PC-9 (cell line): Measurements from ENCODE around the gene SUGCT. TPM values are rescaled to one million over a fixed set of nuclear protein-coding genes. Genes with fewer than 3 reads are reported as not detected.

ENCODE experiments used
- BruUV-seq: library from RNA; stranded (reverse); fragments of 400-500 nt; replicated peaks from 2 replicates; lab custom pipeline; 2021; lab: Mats Ljungman, UMichigan
- CTCF ChIA-PET: fragments of 300-600 bp; sonication (Branson Sonifier 250); formaldehyde crosslinking; loops from one replicate; lab custom pipeline; 2022; ENCODE audit warnings: antibody characterized with exemption; lab: Charles Lee
- POLR2A ChIA-PET: fragments of 300-600 bp; sonication (Branson Sonifier 250); formaldehyde crosslinking; loops from one replicate; lab custom pipeline; 2022; ENCODE audit warnings: antibody characterized with exemption; ENCODE audit not compliant: unreplicated experiment; lab: Charles Lee
- DNase-seq, 2 experiments: peaks; one replicate each; pipeline versions ENCODE4 v3.0.0 to v3.0.0-alpha.2; 2015 to 2022; ENCODE audit warnings: mixed read lengths in 1 of 2
- H2AFZ ChIP-seq: fragments of 200-600 bp; sonication (generic); 2 replicates; pipeline ENCODE4 v1.8.1; 2017; ENCODE audit warnings: antibody characterized with exemption
- H3F3A ChIP-seq: fragments of 200-600 bp; sonication (generic); 2 replicates; pipeline ENCODE4 v1.8.1; 2017; ENCODE audit warnings: antibody characterized with exemption, mild to moderate bottlenecking, low read depth; ENCODE audit not compliant: insufficient read depth
- H3K27ac ChIP-seq: fragments of 200-600 bp; sonication (generic); 2 replicates; pipeline ENCODE4 v1.6.1; 2016; ENCODE audit warnings: mixed run types
- H3K27me3 ChIP-seq: fragments of 200-600 bp; sonication (generic); 2 replicates; pipeline ENCODE4 v1.6.1; 2016; ENCODE audit warnings: low read depth, mixed run types; ENCODE audit not compliant: insufficient read depth
- H3K36me3 ChIP-seq: fragments of 200-600 bp; sonication (generic); 2 replicates; pipeline ENCODE4 v1.6.1; 2016; ENCODE audit warnings: low read depth, mixed run types
- H3K4me1 ChIP-seq: fragments of 200-600 bp; sonication (generic); replicated peaks from 2 replicates; pipeline ENCODE4 v1.6.1; 2016; ENCODE audit warnings: mixed run types; ENCODE audit not compliant: insufficient read depth
- H3K4me2 ChIP-seq: fragments of 200-600 bp; sonication (generic); 2 replicates; pipeline ENCODE4 v1.6.1; 2017; ENCODE audit warnings: mixed run types
- H3K4me3 ChIP-seq: fragments of 200-600 bp; sonication (generic); 2 replicates; pipeline ENCODE4 v1.6.1; 2016; ENCODE audit warnings: mixed run types
- H3K79me2 ChIP-seq: fragments of 200-600 bp; sonication (generic); 2 replicates; pipeline ENCODE4 v1.6.1; 2017; ENCODE audit warnings: low read depth, mixed run types
- H3K9me2 ChIP-seq: fragments of 200-600 bp; sonication (generic); 2 replicates; pipeline ENCODE4 v1.8.1; 2017; ENCODE audit warnings: mild to moderate bottlenecking; ENCODE audit not compliant: insufficient read depth
- H3K9me3 ChIP-seq: fragments of 200-600 bp; sonication (generic); 2 replicates; pipeline ENCODE4 v1.8.1; 2016; ENCODE audit warnings: low read depth; ENCODE audit not compliant: insufficient read depth
- H4K20me1 ChIP-seq: fragments of 200-600 bp; sonication (generic); 2 replicates; pipeline ENCODE4 v1.8.1; 2017; ENCODE audit not compliant: insufficient read depth
- EZH2 ChIP-seq: fragments of 200-600 bp; sonication (generic); IDR thresholded peaks from 2 replicates; pipeline ENCODE4 v1.8.0; 2017; ENCODE audit warnings: antibody characterized with exemption, low read depth
- intact Hi-C: fragments of 100-400 bp; cut with micrococcal nuclease; formaldehyde crosslinking; loops from one replicate; pipeline ENCODE4 v1.10.0; 2022; ENCODE audit not compliant: unreplicated experiment
- total RNA-seq: library from RNA; stranded (reverse); gene quantifications from 2 replicates; pipeline ENCODE4 v1.2.3, GENCODE V29; 2021
- TF ChIP-seq, protein P1 (sequence below): fragments of 200-600 bp; sonication (generic); conservative IDR thresholded peaks from 2 replicates; pipeline ENCODE4 v1.6.1; 2017; ENCODE audit warnings: mixed run types, antibody characterized with exemption, mild to moderate bottlenecking, moderate library complexity

The SUGCT gene
- total RNA-seq, 1 experiment from 2014 or later = 3.5 TPM

DNA sequence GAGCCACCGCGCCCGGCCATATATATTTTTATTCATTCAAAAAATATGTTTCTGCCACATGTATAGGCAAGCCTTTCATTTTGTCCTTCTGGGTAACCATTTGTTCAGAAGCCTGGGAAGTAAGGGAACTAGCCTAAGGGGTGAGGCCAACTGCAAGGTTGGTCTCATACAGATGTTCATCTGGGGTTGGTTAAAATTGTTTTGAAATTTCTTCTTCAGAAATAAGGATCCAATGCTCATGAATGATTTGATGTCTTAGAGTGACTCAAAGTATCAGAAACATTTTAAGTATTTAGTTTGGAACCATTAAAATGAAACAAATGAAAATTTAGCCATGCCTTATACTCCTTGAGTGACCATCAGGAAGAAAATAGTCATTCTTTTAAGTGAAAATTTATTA is 397.2 kb downstream of the SUGCT start:
- CTCF ChIA-PET = no interaction called here
- TF ChIP-seq, protein P1, sequence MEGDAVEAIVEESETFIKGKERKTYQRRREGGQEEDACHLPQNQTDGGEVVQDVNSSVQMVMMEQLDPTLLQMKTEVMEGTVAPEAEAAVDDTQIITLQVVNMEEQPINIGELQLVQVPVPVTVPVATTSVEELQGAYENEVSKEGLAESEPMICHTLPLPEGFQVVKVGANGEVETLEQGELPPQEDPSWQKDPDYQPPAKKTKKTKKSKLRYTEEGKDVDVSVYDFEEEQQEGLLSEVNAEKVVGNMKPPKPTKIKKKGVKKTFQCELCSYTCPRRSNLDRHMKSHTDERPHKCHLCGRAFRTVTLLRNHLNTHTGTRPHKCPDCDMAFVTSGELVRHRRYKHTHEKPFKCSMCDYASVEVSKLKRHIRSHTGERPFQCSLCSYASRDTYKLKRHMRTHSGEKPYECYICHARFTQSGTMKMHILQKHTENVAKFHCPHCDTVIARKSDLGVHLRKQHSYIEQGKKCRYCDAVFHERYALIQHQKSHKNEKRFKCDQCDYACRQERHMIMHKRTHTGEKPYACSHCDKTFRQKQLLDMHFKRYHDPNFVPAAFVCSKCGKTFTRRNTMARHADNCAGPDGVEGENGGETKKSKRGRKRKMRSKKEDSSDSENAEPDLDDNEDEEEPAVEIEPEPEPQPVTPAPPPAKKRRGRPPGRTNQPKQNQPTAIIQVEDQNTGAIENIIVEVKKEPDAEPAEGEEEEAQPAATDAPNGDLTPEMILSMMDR = no peak
- TF ChIP-seq EZH2 = no peak

GRCh38 chr7:40535678-40536077 is 400.9 kb downstream of the SUGCT start:
- Histone ChIP-seq H2AFZ (no peak overlapping the region; the same call in 1 of the 2 replicates), H3K27me3 (no peaks in the 10 kb centered on the region), H3K36me3 (no peaks in the 10 kb centered on the region), H4K20me1 (no peaks in the 10 kb centered on the region), H3K9me3 (no peaks in the 10 kb centered on the region; the same call in 1 of the 2 replicates), H3K4me1 (peaks cover 3% of the 10 kb centered on the region; the same call in 1 of the 2 replicates), H3K79me2 (no peaks in the 10 kb centered on the region), H3K4me3 (no peak overlapping the region), H3K27ac (no peak overlapping the region), H3F3A (no peaks in the 10 kb centered on the region), H3K4me2 (no peak overlapping the region), H3K9me2 (no peaks in the 10 kb centered on the region; the same call in 1 of the 2 replicates)
- CTCF ChIA-PET = no interaction called here
- DNase-seq = no peak
- intact Hi-C loops = no loop called here
- TF ChIP-seq EZH2 = no peak
- TF ChIP-seq, protein P1 = no peak
- BruUV-seq = no TSS peak
- POLR2A ChIA-PET = no interaction called here

More for the DNA sequence above, 397.2 kb downstream of the SUGCT start:
- no peaks in the 10 kb centered on the region for H3K27me3 ChIP-seq
- H4K20me1 ChIP-seq = no peaks in the 10 kb centered on the region
- H3K9me3 ChIP-seq = no peaks in the 10 kb centered on the region; the same call in 1 of the 2 replicates
- no peak overlapping the region for H2AFZ ChIP-seq
- peaks cover 3% of the 10 kb centered on the region; the same call in 1 of the 2 replicates for H3K4me1 ChIP-seq
- BruUV-seq = no TSS peak
- no peaks in the 10 kb centered on the region for H3K79me2 ChIP-seq
- no peak overlapping the region for H3K27ac ChIP-seq
- intact Hi-C loops = no loop called here
- no peak overlapping the region for H3K4me3 ChIP-seq
- DNase-seq = no peak
- no peaks in the 10 kb centered on the region for H3K9me2 ChIP-seq
- H3K36me3 ChIP-seq = no peaks in the 10 kb centered on the region
- no peak overlapping the region for H3K4me2 ChIP-seq
- POLR2A ChIA-PET = no interaction called here
- no peaks in the 10 kb centered on the region for H3F3A ChIP-seq

DNA sequence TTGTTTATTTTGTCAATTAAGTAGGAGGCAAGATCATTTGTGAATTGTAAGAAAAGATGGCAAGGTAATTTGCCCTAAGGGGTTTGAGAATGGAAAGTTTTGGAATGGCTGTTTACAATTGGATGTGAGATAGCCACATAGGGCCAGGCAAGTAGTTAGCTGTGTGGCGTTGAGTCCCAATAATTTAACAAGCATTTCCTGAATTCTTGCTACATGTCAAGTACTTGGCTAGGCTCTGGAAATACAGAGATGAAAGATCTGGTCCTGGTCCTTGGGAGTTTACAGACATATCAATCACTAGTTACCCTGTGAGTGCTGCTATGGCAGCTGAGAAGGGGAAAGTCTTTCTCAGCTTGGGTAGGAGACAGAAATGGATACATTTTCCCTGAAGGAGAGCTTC is 401.6 kb downstream of the SUGCT start:
- peaks cover 3% of the 10 kb centered on the region; the same call in 1 of the 2 replicates for H3K4me1 ChIP-seq
- H3K27ac ChIP-seq = no peak overlapping the region
- no peaks in the 10 kb centered on the region for H3F3A ChIP-seq
- H3K79me2 ChIP-seq = no peaks in the 10 kb centered on the region
- no peak for DNase-seq
- no peak overlapping the region; the same call in 1 of the 2 replicates for H2AFZ ChIP-seq
- no peak overlapping the region for H3K4me3 ChIP-seq
- no peaks in the 10 kb centered on the region for H3K36me3 ChIP-seq
- TF ChIP-seq EZH2 = no peak
- TF ChIP-seq, protein P1 = no peak
- ChIA-PET POLR2A (no interaction called here), CTCF (no interaction called here)
- no peaks in the 10 kb centered on the region for H4K20me1 ChIP-seq
- no peak overlapping the region for H3K4me2 ChIP-seq
- no peaks in the 10 kb centered on the region; the same call in 1 of the 2 replicates for H3K9me3 ChIP-seq
- no peaks in the 10 kb centered on the region for H3K27me3 ChIP-seq
- intact Hi-C loops = no loop called here
- no peaks in the 10 kb centered on the region; the same call in 1 of the 2 replicates for H3K9me2 ChIP-seq
- no TSS peak for BruUV-seq
